ENCODE data around the gene KIRREL3. TPM values are rescaled to one million over a fixed set of nuclear protein-coding genes. Genes with fewer than 3 reads are reported as not detected.

Gene KIRREL3
- total and polyA plus RNA-seq, 2 of the 4 experiments (the other 2 are of a cell fraction) = 10.9 to 15.9 TPM

DNA sequence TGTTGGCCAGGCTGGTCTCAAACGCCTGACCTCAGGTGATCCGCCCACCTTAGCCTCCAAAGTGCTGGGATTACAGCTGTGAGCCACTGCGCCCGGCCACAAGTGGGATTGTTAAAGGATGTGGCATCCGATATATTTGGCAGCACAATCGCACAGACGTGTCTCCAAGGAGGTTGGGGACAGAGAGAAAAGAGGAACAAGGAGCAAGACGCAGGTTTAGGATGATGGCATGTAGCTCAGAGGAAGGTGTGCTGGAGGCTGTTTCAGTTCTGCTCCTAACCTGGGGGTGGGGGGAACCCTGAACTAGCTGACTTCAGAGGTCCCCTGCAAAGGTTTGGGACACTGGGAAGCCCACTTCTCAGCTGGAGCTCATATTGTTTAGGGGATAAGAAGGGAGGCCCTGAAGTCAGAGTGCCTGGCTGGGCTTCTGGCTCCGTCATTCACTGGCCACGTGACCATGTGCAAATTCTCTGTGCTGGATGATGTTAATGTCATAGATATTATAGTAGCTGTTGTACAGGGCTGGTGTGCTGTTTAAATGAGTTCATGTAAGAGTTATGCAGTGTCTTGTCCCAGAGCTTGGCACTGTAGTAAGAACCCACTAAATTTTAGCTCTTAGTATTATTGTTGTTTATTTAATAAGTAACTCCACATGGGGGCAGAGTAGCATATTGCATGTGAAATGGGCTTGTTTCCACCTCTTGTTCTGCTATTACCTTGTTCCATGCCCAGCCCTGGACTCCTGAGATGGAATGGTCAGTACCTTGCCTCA lies 515.4 kb downstream of the KIRREL3 start (continued):
- 0 out of 2 replicates have a peak, but pooled peaks have one; percentile 16 for TF ChIP-seq SMC3 (IDR thresholded peaks at IDR 0.05; ENCODE audit: low read depth, low read length)
- TF ChIP-seq MAFK (IDR thresholded peaks at IDR 0.05; ENCODE audit: low read depth, low read length) = no peak
- no peak for TF ChIP-seq CHD1 (IDR thresholded peaks at IDR 0.05; ENCODE audit: low read depth, low read length)

- WGBS, 2 experiments (ENCODE audit: extremely low coverage in 2 of 2, insufficient read length in 1 of 2) = no CpG with 5 or more reads among the region's 2 CpGs
- H2BK15ac ChIP-seq (ENCODE audit: low read depth, low read length) = peak overlapping the region; percentile 39; the same call in 2 of the 3 replicates
- peak overlapping the region; percentile 61 for H3K4me2 ChIP-seq (ENCODE audit: low read depth, low read length)
- no peak overlapping the region; the same call in 1 of the 2 replicates for H3K23ac ChIP-seq (ENCODE audit: low read depth, low read length)
- peaks cover 12% of the 10 kb centered on the region; the same call in 1 of the 2 replicates for H3K9me1 ChIP-seq (ENCODE audit: insufficient read depth, low read length)
- dilution Hi-C loops (cut with HindIII; ENCODE audit: low sequenced_read_pairs, unreplicated experiment) = no loop called here
- peak; percentile 94 for DNase-seq
- H2BK5ac ChIP-seq (ENCODE audit: low read depth, low read length, poor library complexity, severe bottlenecking) = peak overlapping the region; percentile 86
- no TSS peak for BruUV-seq (replicated peaks)
- H4K20me1 ChIP-seq (ENCODE audit: insufficient read depth, low read length) = no peaks in the 10 kb centered on the region
- H4K5ac ChIP-seq (ENCODE audit: low read depth, low read length) = peak overlapping the region; percentile 84
- peak overlapping the region; percentile 67 for H4K91ac ChIP-seq (ENCODE audit: insufficient read depth, low read depth, low read length)
- H3K4me3 ChIP-seq (ENCODE audit: insufficient read depth, low read depth, low read length) = no peak overlapping the region
- H3K9ac ChIP-seq (ENCODE audit: low read depth, low read length) = no peak overlapping the region
- H3K27me3 ChIP-seq (ENCODE audit: control insufficient read depth, insufficient read depth, low read length) = no peaks in the 10 kb centered on the region
- H3K56ac ChIP-seq (ENCODE audit: extremely low read depth, insufficient read depth, low read length) = no peak overlapping the region
- H2AFZ ChIP-seq (replicated peaks; ENCODE audit: low read length, poor library complexity) = no peak overlapping the region
- intact Hi-C loops (cut with micrococcal nuclease) = no loop called here
- TF ChIP-seq NFE2L2 (IDR thresholded peaks at IDR 0.05; ENCODE audit: low read depth, low read length) = peak; percentile 99
- TF ChIP-seq BHLHE40 (IDR thresholded peaks at IDR 0.05; ENCODE audit: low read depth, low read length) = no peak
- TF ChIP-seq SMC3 (IDR thresholded peaks at IDR 0.05; ENCODE audit: low read depth, low read length) = no peak
- TF ChIP-seq MAFK (IDR thresholded peaks at IDR 0.05; ENCODE audit: low read depth, low read length) = peak; percentile 79
- no peak for TF ChIP-seq RAD21 (IDR thresholded peaks at IDR 0.05; ENCODE audit: low read length)
- TF ChIP-seq ELK1 (IDR thresholded peaks at IDR 0.05; ENCODE audit: borderline replicate concordance, low read depth, low read length) = no peak
- TF ChIP-seq CEBPB (IDR thresholded peaks at IDR 0.05; ENCODE audit: low read depth, low read length) = peak; percentile 87
- TF ChIP-seq CHD1 (IDR thresholded peaks at IDR 0.05; ENCODE audit: low read depth, low read length) = no peak
- peak overlapping the region; percentile 89 for H2BK120ac ChIP-seq (ENCODE audit: low read depth, low read length)
- peak overlapping the region; percentile 72; the same call in 1 of the 2 replicates for H3K27ac ChIP-seq (ENCODE audit: insufficient read depth, low read length)
- peak overlapping the region; percentile 57; the same call in 1 of the 2 replicates for H2AK5ac ChIP-seq (ENCODE audit: low read depth, low read length)
- no peak overlapping the region for H2AK9ac ChIP-seq (replicated peaks; ENCODE audit: low read depth, low read length, poor library complexity)
- POLR2A ChIA-PET (ENCODE audit: unreplicated experiment) = no interaction called here
- H4K8ac ChIP-seq (ENCODE audit: low read depth in 2 of 2, low read length in 2 of 2) = peak overlapping the region in 1 of 2 experiments; percentile 68; a peak in 1 of 4 replicates
- no peaks in the 10 kb centered on the region for H3K9me3 ChIP-seq (ENCODE audit: control insufficient read depth, insufficient read depth, low read length)
- peak overlapping the region; percentile 97 for H3K18ac ChIP-seq (ENCODE audit: low read depth, low read length)
- H3K36me3 ChIP-seq (ENCODE audit: control insufficient read depth, insufficient read depth, low read length) = no peaks in the 10 kb centered on the region
- peak; percentile 51 for ATAC-seq (ENCODE audit: low read depth)
- H2BK20ac ChIP-seq (ENCODE audit: low read depth, low read length) = peak overlapping the region; percentile 78
- CTCF ChIA-PET = interaction anchor here (1.5 to 1.8 kb wide), 2 partner anchors 173 to 176 kb away, joined by 4 to 6 read pairs; no protein-coding TSS in a partner anchor
- H3K4me1 ChIP-seq (ENCODE audit: control insufficient read depth, insufficient read depth, low read length) = peaks cover 21% of the 10 kb centered on the region
- peak overlapping the region; percentile 69; the same call in 1 of the 2 replicates for H3K14ac ChIP-seq (replicated peaks; ENCODE audit: low read depth, low read length)
- in situ Hi-C loops (cut with MboI; ENCODE audit: low sequenced_read_pairs) = no loop called here
- H3K79me1 ChIP-seq (ENCODE audit: low read depth in 1 of 2, low read length in 2 of 2) = no peaks in the 10 kb centered on the region
- H3K4ac ChIP-seq (ENCODE audit: low read depth, low read length) = peak overlapping the region; percentile 80
These were observed 516.3 kb downstream of the KIRREL3 start for GRCh38 chr11:126484266-126484665.

Data from IMR-90 (cell line).